ENCODE measurements around the gene BCAS3. TPM values are rescaled to one million over a fixed set of nuclear protein-coding genes. Genes with fewer than 3 reads are reported as not detected.

The BCAS3 gene
- total and polyA plus RNA-seq, 11 donors = 4.5 to 23.5 (median 17.9) TPM

DNA sequence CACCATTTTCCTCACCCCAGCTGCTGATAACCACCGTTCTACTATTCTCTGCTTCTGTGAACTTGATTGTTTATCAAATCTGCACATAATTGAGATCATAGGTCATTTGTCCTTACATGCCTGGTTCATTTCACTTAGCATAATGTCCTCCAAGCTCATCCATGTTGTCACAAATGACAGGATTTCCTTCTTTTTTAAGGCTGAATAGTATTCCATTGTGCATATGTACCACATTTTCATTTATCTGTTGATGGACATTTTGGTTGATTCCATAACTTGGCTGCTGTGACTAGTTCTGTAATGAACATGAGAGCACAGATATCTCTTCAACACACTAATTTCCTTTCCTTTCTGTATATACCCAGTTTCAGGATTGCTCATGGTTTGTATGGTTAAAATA, 496.7 kb downstream of the BCAS3 start:
- ATAC-seq (no peak), DNase-seq (no peak)
- peaks cover 0 to 7% (median 0%) of the 10 kb centered on the region in 12 donors for H3K4me1 ChIP-seq
- no peaks in the 10 kb centered on the region for H3K36me3 ChIP-seq
- TF ChIP-seq, protein P1, sequence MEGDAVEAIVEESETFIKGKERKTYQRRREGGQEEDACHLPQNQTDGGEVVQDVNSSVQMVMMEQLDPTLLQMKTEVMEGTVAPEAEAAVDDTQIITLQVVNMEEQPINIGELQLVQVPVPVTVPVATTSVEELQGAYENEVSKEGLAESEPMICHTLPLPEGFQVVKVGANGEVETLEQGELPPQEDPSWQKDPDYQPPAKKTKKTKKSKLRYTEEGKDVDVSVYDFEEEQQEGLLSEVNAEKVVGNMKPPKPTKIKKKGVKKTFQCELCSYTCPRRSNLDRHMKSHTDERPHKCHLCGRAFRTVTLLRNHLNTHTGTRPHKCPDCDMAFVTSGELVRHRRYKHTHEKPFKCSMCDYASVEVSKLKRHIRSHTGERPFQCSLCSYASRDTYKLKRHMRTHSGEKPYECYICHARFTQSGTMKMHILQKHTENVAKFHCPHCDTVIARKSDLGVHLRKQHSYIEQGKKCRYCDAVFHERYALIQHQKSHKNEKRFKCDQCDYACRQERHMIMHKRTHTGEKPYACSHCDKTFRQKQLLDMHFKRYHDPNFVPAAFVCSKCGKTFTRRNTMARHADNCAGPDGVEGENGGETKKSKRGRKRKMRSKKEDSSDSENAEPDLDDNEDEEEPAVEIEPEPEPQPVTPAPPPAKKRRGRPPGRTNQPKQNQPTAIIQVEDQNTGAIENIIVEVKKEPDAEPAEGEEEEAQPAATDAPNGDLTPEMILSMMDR (IDR thresholded peaks at IDR 0.05) = no peak
- TF ChIP-seq POLR2A (IDR thresholded peaks at IDR 0.05) = no peak
- H3K27ac ChIP-seq = no peak overlapping the region
- H3K9me3 ChIP-seq = no peaks in the 10 kb centered on the region
- no peaks in the 10 kb centered on the region for H3K27me3 ChIP-seq
- intact Hi-C loops (cut with DNase I) = no loop called here
- H3K4me3 ChIP-seq = no peak overlapping the region
- WGBS, 4 donors = 91 to 98% (median 92%) methylated on average over 1 of the region's 1 CpG

DNA sequence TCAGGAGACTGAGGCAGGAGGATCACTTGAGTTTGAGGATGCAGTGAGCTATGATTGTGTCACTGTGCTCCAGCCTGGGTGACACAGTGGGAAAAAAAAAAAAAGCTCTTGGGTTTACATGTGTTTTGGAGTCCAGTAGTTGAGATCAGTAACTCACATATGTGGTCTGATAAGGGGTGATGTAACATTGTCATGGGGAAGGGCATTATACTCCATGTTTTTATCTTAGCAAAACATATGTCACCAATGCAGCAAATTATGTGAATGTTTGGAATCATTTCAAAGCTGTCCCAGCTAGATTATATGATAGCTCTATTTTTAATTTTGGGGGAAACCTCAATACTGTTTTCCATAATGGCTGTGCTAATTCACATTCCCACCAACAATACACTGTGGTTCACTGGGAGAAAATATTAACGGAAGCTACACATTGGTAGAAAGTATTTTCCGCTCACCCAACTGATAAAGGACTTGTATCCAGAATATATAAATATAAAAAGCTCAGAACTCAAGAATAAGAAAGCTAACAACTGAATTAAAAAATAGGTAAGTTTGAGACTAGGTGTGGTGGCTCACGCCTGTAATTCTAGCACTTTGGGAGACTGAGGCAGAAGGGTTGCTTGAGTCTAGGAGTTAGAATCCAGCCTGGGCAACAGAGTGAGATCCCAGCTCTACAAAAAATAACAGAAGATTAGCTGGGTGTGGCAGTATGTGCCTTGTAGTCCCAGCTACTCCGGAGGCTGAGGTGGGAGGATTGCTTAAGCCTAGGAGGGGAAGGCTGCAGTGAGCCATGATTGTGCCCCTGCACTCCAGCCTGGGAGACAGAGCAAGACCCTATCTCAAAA, 497.9 kb downstream of the BCAS3 start:
- ATAC-seq (no peak), DNase-seq (no peak)
- H3K27ac ChIP-seq = no peak overlapping the region
- intact Hi-C loops (cut with DNase I) = no loop called here
- no peak overlapping the region for H3K4me3 ChIP-seq
- H3K36me3 ChIP-seq = no peaks in the 10 kb centered on the region
- H3K27me3 ChIP-seq = no peaks in the 10 kb centered on the region
- 92 to 98% (median 96%) methylated on average over 4 of the region's 4 CpGs for WGBS, 4 donors
- TF ChIP-seq POLR2A (IDR thresholded peaks at IDR 0.05) = no peak
- TF ChIP-seq, protein P1 (IDR thresholded peaks at IDR 0.05) = no peak
- H3K9me3 ChIP-seq = no peaks in the 10 kb centered on the region
- peaks cover 0 to 12% (median 3%) of the 10 kb centered on the region in 12 donors for H3K4me1 ChIP-seq

DNA sequence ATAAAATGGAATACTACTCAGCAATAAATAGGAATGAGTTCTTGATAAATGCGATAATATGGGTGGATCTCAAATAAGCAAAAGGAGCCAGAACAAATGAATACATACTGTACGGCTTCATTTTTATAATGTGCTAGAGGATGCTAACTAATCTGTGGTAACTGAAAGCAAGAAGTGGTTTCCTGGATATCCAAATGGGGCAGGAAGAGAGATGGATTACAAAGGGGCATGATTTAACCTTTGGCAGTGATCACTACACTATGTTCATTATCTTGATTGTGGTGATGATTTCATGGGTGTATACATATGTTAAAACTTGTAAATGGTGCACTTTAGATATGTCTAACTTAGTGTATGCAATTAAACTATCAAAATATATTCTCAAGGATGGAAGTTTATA, 499.7 kb downstream of the BCAS3 start:
- WGBS, 4 donors = 93 to 98% (median 97%) methylated on average over 2 of the region's 2 CpGs
- no peaks in the 10 kb centered on the region for H3K9me3 ChIP-seq
- no peak for ATAC-seq
- no peak for DNase-seq
- H3K4me1 ChIP-seq = peaks cover 0 to 12% (median 3%) of the 10 kb centered on the region in 12 donors
- intact Hi-C loops (cut with DNase I) = no loop called here
- TF ChIP-seq, protein P1 (IDR thresholded peaks at IDR 0.05) = no peak
- TF ChIP-seq POLR2A (IDR thresholded peaks at IDR 0.05) = no peak
- H3K4me3 ChIP-seq = no peak overlapping the region
- no peaks in the 10 kb centered on the region for H3K27me3 ChIP-seq
- no peaks in the 10 kb centered on the region for H3K36me3 ChIP-seq
- H3K27ac ChIP-seq = no peak overlapping the region

DNA sequence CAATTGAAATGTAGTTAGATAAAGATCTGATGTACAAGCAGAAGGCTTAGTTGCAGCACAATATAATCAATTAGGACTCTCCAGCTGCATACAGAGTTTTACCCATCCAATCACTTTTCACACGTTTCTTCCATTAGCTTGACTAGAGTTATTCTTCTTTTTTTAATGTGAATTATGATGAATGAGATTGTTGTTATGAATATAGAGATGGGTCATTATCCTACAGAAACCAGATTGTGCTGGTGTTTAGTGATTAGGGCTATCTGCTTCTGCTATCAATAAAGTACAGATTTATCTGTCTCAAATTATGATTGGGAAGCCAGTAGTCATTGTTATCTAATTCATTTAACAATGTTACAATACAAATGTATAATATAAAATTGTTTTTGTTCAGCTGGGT, 500.6 kb downstream of the BCAS3 start:
- ATAC-seq (no peak), DNase-seq (no peak)
- H3K27me3 ChIP-seq = no peaks in the 10 kb centered on the region
- intact Hi-C loops (cut with DNase I) = no loop called here
- TF ChIP-seq, protein P1 (IDR thresholded peaks at IDR 0.05) = no peak
- TF ChIP-seq POLR2A (IDR thresholded peaks at IDR 0.05) = no peak
- H3K36me3 ChIP-seq = no peaks in the 10 kb centered on the region
- H3K27ac ChIP-seq = no peak overlapping the region
- WGBS, 4 donors = 82 to 94% (median 88%) methylated on average over 1 of the region's 1 CpG
- H3K4me1 ChIP-seq = peaks cover 0 to 12% (median 3%) of the 10 kb centered on the region in 12 donors
- no peak overlapping the region for H3K4me3 ChIP-seq
- H3K9me3 ChIP-seq = no peaks in the 10 kb centered on the region

Measured in heart left ventricle (tissue), 16 donors.